ENCODE data around the gene FOXP2. TPM values are rescaled to one million over a fixed set of nuclear protein-coding genes. Genes with fewer than 3 reads are reported as not detected.

The FOXP2 gene
- total and polyA plus RNA-seq, 2 donors (not counting 3 experiments of a cell fraction or from before 2014, with no cell fraction given), result 0.37 to 2.7 TPM

DNA sequence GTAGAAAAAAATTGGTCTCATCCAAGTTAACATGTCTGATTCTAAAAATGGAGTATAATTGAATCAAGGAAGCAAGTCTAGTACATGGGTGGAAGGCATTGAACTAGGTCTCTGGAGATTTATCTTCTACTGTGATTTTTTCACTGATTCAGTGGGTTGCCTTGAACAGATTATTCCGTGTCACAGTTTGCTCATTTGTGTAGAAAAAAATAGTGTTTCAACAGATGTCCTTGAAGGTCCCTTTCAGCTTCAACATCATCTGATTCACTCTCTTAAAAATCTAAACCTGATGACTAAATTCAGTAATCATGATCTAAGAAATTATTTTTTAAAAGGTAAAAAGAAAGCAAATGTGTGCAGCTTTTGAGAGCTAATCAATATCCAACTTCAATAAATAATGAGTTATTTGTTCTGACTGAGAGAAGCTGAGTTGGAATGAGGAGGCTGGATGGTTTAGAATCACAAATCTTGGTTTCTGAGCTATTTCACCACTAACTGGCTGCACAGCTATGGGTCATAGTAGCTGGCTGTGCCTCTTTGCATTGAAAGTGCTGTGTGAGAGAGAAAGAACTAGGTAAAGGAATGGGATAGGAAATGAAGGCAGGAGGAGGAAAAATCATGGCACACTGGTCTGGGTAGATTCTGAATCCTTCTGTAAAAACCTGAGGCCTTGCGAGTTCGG, 285.8 kb downstream of the FOXP2 start:
- H4K20me1 ChIP-seq (replicated peaks; ENCODE audit: control insufficient read depth, extremely low read depth, insufficient read depth, low read length), result peaks cover 2% of the 10 kb centered on the region
- no peak overlapping the region for H3K4me2 ChIP-seq (ENCODE audit: insufficient read depth, low read length)
- TF ChIP-seq GATA2 (IDR thresholded peaks at IDR 0.05; ENCODE audit: insufficient read depth, insufficient read length, low read depth, low read length), result no peak
- TF ChIP-seq POLR2A (IDR thresholded peaks at IDR 0.05; ENCODE audit: low read depth, low read length), result no peak
- TF ChIP-seq FOS (IDR thresholded peaks at IDR 0.05; ENCODE audit: borderline replicate concordance, insufficient read depth, low read length), result no peak
- no peak for TF ChIP-seq MAX (IDR thresholded peaks at IDR 0.05; ENCODE audit: insufficient read depth, insufficient read length)
- no peak for TF ChIP-seq MYC (IDR thresholded peaks at IDR 0.05; ENCODE audit: low read depth, low read length)
- TF ChIP-seq JUN (IDR thresholded peaks at IDR 0.05; ENCODE audit: borderline replicate concordance, insufficient read depth, insufficient read length, low read depth), result no peak
- no peak for TF ChIP-seq CTCF (IDR thresholded peaks at IDR 0.05; ENCODE audit: extremely low read depth in 1 of 2, insufficient read depth in 1 of 2, low read depth in 1 of 2, low read length in 2 of 2)
- TF ChIP-seq EZH2 (IDR thresholded peaks at IDR 0.05; ENCODE audit: borderline replicate concordance, low read depth, low read length, severe bottlenecking), result no peak
- no peak for TF ChIP-seq POLR2AphosphoS5 (IDR thresholded peaks at IDR 0.05; ENCODE audit: insufficient read depth, low read depth, low read length)
- DNase-seq (ENCODE audit: low read depth, low spot score) (no peak), FAIRE-seq (no peak)
- ChIA-PET CTCF (interaction anchor here (0.9 kb wide), 1 partner anchor 9 kb away, joined by 3 read pairs; no protein-coding TSS in a partner anchor), POLR2A (no interaction called here)
- dilution Hi-C loops (cut with MboI; ENCODE audit: extremely low pct_ligation_motif_present, low sequenced_read_pairs) (no loop called here), intact Hi-C loops (cut with micrococcal nuclease) (no loop called here)
- H3K9me3 ChIP-seq (replicated peaks; ENCODE audit: control insufficient read depth, insufficient read depth, low read length), result no peaks in the 10 kb centered on the region
- no peaks in the 10 kb centered on the region for H3K9me1 ChIP-seq (replicated peaks; ENCODE audit: control insufficient read depth, extremely low read depth, insufficient read depth, low read length)
- no peaks in the 10 kb centered on the region for H3K36me3 ChIP-seq (ENCODE audit: control insufficient read depth in 2 of 2, extremely low read depth in 1 of 2, insufficient read depth in 2 of 2, low read length in 2 of 2)
- H2AFZ ChIP-seq (ENCODE audit: low read depth, low read length), result no peak overlapping the region
- H3K27ac ChIP-seq (ENCODE audit: insufficient read depth, low read depth, low read length), result no peak overlapping the region
- BruUV-seq (replicated peaks), result no TSS peak
- H3K9ac ChIP-seq (replicated peaks; ENCODE audit: extremely low read depth, insufficient read depth, low read length), result no peak overlapping the region
- no peak overlapping the region for H3K4me3 ChIP-seq (replicated peaks in 1 of 3; ENCODE audit: insufficient read depth in 1 of 3, low read depth in 1 of 3, low read length in 3 of 3)
- H3K27me3 ChIP-seq (ENCODE audit: control insufficient read depth in 2 of 2, insufficient read depth in 2 of 2, low read length in 2 of 2), result no peaks in the 10 kb centered on the region
- no peaks in the 10 kb centered on the region for H3K79me2 ChIP-seq (ENCODE audit: control insufficient read depth, insufficient read depth, low read length)
- H3K4me1 ChIP-seq (ENCODE audit: control insufficient read depth, extremely low read depth, insufficient read depth, low read length), result no peaks in the 10 kb centered on the region

Data from endothelial cell of umbilical vein (primary cell).